IPS-NIHi7 (cell line): Measurements from ENCODE around the gene SPTLC3.

Experiments used
- DNase-seq: peaks from one replicate; pipeline ENCODE4 v3.0.0; 2012; ENCODE audit warnings: mixed read lengths; ENCODE audit errors: extremely low spot score

The SPTLC3 gene

DNA sequence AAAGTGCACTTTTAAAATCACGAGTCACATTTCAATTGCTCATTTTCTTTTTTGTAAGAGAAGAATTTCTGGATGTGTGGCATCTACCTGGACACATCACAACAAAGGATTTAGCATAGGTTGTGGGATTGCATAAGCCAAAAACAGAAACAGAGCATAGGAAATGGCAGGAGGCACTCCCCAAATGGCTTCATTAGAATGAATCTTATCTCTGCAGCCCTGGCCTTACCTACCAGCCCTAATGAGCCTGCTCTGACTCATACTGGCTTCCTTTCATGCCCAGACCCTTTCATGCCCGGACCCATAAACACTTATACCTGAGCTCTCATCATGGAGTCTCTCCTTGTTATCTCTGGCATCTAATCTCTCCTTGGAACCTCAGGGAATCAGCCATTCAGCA lies 23.9 kb upstream of the SPTLC3 start:
- peak; percentile 32 for DNase-seq

DNA sequence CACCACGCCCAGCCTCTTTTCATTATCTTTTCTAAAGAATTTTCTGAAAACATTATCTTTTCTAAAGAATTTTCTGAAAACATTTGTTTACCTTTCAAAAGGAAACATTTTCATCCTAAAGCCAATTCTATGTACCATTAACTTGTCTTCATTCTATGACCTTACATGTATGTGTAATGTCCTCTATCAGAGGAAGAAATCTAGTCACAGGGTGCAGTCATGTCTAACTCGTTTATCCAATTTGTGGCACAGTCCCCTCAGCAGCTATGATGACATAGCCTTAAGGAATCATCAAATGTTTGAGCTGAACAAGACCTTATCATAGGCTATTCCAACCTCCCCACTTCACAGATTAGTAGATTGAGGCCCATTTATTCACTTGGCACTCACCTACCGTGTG lies 21.5 kb upstream of the SPTLC3 start:
- no peak for DNase-seq

DNA sequence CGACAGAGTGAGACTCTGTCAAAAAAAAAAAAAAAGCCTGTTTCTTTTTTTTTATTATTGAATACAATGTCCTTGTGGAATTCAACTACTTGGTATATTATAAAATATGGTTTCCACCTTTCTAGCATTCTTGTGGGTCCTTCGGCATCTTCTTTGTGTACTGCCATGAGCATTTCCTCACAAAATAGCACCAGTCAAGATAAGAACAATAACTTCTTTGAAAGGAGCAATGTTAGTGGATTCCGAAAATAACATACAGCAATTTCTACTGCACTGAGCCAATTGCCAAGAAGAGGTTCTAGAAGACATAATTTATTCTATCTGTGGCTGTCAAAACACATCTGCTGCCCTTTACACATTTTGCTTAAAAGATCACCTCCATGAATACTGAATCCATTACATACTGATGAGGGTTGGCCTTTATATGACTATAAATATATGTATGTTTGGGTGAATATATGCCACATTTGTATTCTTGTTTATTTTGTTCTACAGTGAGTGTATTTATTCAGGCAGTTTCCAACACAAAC lies 19.1 kb upstream of the SPTLC3 start:
- no peak for DNase-seq

DNA sequence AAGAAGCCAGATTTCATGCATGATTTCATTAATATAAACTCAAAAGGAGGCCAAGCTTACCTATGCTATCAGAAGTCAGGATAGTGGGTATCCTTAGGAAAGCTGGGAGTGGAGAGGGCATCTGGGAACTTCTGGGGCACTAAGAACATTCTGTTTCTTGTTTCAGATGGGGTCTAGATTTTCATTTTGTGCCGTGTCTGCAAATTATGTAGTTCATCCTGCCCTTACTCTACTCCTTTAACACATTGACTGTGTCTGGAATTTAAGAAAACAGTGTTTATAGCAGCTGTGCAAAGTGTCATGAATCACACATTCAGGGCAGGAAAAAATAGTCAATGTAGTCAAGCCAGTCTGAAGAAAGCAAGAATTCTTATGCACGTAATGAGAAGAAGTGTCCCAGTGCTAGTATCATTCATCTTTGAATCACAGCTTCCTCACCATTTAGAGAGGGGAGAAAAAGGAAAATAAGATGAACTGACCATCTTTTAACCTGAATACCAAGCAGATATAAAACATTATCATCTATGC lies 11.6 kb upstream of the SPTLC3 start:
- DNase-seq, result no peak

DNA sequence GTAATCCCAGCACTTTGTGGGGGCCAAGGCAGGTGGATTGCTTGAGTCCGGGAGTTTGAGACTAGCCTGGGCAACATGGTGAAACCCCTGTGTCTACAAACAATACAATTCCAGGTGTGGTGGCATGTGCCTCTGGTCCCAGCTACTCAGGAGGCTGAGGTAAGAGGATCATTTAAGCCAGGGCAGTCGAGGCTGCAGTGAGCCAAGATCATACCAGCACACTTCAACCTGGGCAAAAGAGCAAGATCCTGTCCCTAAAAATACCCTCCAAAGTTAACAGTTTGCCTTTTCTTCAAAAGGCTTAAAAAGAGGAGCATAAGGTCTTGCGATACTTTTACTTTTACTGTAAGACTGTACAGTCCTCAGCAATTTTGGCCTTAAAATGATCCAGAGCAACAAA lies 10.7 kb upstream of the SPTLC3 start:
- no peak for DNase-seq

DNA sequence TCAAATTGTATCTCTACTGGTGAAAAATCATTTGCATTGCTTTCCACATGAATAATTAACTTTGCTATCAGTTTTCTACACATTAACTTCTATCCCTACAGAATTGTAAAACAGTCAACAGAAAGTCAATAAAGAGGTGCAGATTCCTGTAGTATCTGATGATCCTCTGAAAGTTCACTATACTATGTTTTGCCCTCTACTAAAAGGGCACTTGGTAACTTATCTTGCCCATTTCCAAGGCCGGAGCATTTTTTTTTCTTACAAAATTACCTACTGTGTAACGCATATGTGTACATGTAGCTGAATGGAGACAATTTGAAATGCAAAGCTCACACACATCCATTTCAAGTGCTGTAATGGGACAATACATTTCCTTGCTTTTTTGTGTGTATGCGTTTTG lies 9.6 kb upstream of the SPTLC3 start:
- DNase-seq, result no peak

DNA sequence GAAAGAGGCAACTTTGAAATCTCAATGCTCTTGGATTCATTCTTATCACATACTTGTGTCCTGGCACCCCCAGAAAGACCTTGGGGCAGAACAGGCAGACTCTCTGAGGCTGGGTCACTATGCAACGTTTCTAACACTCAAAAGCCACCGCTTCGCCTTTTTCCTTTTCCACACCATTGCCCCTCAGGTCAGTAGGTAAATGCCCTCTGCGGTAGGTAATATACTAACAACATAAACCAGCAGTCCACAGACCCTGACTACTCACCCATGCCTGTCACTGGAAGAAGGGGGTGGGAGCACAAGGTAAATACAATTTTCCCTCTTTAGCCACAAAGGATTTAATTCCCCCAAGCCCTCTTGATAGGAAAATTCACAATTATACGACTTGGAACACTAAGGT lies 6.5 kb upstream of the SPTLC3 start:
- DNase-seq, result no peak

DNA sequence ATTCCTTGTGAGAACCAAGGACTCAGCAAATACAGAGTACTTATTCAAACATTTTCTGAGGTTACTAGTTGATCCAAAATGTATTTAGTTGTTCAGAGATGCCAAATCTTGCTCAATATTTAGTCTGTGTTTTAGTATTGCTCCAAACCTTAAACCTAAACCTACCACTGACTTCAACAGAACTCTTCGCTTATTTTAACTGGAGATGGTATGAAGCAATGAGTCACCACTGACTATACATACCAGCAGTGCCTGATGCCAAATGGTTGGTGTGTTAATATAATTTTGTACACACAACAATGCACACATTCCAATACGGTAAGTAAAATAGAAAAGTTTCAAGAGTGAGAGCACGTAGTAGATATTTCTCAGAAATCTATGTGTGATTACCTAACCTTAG lies 1.9 kb upstream of the SPTLC3 start:
- DNase-seq, result no peak

DNA sequence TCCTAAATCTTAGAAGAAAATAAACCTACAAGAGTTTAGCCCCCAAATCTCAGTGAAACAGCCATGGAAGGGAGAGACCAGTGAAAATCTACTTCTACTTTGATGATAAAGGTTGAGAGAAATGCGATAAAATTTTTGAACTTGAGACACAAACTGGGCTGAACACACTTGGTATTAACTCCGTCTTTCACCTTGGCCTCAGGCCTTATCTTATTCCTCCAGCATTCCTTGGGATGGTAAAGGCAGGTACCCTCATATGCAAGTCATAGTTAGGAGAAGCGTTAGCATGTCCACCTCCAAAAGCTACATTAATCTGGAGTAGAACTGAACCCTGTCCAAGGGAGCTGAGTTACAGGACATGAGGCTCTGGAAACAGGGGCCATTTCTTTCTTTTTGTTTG lies 1.2 kb upstream of the SPTLC3 start:
- no peak for DNase-seq

DNA sequence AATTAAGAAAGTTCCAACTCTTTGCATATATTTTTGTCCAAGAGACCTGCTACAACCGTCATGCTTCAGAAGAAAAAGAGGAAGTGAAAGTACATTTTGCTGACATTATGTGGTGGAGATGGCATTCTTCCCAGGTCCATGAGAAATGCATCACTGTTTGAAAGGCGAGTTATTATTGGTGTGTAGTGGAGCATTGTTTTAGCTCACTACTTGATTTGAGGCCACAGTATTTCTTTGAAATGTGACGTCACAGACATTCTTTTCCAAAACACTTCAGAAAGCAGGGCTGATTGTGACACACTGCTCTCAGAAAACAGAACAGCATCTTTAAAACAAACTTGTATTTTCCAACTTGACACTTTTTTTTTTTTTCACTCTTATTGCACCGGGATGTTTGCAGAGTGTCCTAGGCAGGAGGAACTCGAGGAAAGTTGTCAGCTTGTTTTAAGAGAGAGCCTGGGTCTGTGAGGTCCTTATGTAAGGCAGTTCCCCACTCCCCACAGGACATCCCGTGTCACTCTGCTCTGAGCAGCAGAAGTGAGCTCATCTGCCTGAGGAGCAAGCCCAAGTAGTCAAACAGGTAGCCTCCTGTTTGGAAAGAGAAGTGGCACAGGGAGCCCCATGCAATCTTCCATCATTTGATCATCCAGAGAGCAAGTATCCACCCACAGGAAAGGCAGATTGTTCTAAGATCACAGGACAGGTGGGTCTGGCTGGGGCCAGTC lies 1.1 kb downstream of the SPTLC3 start:
- DNase-seq, result no peak

DNA sequence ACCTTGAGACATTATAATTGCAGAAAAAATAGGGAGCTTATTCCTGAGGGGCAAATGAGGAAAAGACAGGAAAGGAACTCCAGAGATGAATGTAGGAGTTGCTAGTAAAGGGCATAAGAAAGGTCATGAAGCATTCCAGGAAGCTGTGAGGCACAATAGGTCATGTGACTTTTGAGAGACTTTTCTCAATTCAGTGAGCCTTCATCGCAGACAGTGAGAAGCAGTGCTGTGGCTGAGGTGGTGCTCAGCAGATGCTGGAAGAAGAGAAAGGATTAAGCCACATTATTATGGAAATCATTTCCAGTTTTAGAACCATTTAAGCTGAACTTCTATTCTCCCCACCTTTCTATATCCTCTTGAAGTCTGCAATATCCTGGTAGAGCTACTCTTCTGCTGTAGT lies 4.1 kb downstream of the SPTLC3 start:
- no peak for DNase-seq

DNA sequence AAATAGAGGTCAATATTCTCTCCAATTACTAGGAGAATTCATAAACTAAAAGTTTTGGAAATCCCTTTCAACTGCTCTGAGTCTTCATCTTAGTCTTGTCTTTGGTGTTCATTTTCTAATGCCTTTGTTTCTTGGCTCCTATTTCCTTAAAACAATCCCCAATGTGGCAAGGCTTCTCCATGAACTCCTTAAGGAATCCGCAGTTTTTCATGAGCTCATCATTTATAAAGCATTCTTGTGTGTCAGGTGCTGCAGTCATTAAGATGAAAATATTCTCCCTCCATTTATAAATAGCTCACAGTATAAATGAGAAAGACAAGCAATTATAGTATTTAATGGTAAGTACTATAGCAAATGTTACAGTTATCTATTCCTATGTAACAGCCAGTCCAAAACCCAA lies 4.6 kb downstream of the SPTLC3 start:
- DNase-seq, result no peak

DNA sequence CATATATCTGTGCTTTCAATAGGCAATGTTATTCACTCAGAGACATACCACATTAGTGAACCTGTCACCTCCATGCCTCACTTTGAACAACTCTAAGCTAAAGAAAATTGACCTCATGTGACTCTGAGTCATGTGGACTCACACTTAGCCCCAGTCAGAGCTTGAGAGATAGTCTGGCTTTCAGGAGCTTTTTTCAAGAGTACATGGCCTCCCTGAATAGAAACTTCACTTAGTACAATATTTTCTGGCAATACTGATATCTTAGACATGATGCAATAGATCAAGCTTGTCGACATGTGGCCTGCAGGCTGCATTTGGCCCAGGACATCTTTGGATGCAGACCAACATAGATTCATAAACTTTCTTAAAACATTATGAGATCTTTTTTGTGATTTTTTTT lies 8.5 kb downstream of the SPTLC3 start:
- DNase-seq, result no peak

DNA sequence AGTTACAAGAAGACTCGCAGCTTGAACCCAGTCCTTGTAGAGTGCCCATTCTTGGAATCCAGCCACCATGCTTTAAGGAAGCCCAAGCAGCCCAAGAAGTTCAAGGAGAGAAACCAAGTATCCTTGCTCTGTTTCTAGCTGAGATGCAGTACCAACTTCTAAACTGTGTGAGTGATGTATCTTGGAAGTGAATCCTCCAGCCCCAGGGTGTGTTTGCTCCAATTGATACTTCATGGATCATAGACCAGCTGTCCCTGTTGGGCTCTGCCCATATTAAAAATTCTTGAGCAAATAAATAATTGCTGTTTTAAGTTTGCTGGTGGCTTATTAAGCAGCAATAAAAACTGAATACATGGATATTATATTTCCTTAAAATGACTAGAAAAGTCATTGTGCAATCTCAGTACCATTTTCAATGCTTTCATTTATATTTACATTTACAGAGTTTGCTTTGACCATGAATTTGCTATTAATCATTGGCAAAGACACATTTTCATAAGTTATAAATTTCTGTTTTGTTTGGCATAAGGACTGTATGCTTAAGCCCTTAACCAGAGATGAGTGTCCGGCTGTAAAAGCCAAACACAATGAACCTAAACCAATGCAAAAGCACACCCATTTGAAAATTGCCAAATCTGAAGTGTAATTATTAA lies 9.2 kb downstream of the SPTLC3 start:
- DNase-seq, result no peak

DNA sequence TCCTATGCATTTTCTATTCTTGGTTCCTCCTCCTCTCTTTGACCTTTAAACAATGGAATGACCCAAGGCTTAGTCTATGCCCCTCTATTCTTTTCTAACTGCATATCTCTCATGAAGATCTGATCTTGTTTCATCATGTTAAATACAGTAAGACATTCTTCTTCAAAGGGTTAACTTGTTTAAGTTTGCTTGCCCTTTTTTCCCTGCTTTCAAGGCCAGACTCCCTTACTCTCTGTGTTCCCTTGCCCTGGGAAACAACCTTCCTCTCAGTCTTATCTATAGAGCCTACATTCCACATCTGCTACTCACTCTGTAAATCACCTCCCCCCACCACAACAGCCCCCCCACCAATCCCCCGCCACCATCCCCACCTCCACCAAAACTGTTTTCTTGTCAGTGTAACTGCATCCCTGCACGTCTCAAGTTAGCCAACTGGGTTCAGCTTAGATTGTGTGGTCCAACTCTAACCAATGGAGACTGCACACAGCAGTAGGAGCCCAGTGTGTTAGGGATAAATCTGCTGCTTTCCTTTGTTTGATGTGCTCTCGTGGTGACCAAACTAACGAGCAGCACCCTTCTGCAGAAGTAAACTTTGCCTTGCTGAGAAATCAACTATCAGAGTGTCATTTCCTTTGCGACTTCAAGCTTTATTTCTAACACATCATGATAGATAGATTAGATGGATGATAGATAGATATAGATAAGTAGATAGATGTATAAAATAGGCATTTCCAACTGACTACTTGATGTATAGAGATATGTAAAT lies 12.6 kb downstream of the SPTLC3 start:
- DNase-seq, result no peak

DNA sequence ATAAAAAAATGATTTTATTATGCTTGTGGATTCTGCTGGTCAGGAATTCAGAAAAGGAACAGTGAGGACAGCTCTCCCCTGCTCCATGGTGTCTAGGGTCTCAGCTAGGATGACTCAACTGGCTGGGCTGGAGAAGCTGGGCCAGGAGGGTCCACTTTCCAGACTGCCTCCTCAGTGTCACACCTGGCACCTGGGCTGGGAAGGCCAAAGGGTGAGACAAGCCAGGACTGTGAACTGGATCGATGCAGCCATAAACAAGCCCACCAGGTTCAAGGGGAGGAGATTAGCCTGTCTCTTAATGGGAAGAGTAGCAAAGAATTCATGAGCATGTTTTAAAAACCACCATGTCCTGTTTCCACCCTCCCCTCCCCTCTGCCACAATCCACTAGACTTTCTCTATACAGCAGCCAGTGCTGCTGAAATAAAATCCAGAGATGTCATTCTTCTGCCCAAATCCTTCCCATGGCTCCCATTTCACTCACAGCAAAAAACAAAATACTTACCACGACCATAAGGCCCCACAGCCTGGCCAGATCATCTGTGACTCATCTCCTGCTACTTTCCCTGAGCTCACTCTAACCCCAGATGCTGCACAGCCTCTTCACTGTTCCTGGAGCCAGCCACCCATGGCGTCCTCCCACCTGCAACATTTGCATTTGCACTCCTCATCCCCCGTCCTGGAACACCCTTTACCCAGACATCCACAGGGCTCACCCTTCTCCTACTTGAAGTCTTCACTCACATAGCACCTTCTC lies 13.8 kb downstream of the SPTLC3 start:
- no peak for DNase-seq

DNA sequence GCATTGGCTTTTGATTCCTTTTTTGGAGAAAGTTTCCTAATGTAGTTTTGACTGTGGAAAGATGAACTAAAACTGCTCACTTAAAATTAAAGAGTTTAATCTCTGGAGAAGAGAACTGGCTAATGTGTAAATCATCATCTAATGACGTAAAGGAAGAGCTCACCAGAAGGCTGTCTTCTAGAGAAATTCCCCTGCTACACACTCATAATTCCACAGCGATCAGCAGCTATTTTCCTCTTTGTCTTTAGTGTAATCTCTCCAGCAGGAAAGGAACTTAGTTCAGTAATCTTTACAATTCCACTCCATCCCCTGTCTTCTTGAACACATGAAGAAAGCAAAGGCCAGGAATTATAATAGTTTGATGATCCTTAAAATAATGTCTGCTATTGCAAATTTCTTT lies 15.8 kb downstream of the SPTLC3 start:
- DNase-seq, result no peak

DNA sequence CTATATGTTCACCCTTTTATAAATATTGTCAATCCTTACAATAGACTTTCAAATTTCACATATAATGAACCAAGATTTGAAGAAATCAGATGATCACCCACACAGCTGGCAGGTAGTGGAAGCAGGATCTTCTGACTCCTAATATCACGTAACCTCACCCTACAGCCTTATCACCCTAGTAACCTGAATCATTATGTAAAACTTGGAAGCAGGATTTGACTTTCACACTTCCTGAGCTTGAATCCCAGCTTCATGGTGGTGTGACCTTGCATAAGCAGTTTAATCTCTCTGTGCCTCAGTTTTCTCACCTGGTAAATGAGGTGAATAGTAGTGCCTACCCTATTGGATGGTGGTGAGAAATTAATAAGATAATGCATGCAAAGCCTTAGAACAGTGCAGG lies 16.4 kb downstream of the SPTLC3 start:
- no peak for DNase-seq

DNA sequence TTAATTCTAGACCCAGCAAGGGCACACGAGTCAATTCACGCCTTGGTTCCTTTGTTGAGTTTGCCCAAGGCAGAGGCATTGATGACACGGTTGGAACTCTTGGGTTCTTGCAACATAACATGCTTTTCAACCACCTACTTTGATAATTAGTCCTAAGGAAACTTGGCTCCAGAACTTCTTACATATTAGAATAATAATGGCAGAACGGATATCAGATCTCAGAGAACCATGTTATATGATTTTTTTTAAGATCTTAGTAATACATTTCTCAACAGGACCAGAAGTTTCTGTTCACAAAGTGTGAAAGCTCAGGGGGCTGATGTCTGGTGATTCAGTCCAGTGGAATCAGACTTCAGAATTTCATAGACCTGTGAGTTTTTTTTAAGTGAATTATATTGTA lies 19.2 kb downstream of the SPTLC3 start:
- DNase-seq, result no peak

DNA sequence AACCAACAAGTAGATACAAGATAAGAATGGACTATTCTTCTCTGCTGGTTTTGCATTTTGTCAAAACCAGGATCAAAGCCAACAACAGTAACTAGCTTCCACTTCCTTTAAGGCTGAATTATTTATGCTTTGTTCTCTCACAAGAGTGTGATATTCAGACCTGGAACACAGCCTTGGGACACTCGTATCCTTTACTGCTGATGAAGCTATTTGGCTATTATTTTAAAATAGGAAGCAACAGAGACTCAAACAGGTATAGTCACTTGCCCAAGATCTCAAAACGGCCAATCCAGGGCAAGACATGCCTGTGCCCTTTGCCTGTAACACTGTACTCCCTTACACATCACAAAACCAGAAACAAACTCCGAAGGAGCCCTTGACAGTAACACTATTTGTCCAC lies 19.9 kb downstream of the SPTLC3 start:
- no peak for DNase-seq

DNA sequence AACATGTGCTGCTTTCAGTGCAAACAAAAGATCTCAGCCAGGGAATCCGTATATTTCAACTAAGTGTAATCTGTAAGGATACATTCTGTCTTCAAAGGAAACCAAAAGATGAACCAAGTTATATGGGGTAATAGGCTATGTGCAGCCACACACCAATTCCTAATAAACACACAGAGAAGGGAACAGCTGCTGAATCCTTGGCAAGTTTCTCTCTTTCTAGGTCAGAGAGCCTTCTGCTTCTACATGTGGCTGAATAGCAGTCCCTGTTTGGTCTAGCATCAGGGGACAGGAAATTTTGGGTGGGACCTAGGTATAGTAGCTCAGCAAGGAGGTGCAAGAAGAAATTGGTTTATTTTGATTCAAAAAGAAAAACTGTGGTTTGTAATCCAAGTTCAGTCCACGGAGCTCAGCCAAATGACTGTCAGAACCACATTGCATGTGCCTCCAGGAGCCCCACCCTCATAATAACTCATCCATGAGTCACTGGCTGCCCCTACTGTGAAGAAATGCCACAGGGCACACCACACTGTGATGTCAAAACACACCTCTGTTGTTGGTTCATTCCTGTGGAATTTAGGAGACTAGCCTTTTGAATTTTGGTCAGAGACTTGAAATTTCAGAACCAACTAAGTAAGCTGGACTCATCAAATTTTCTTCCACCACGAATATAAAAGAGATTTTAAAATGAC lies 21.1 kb downstream of the SPTLC3 start:
- DNase-seq, result peak; percentile 61
